Measurements from ENCODE around the gene TYR. TPM values are rescaled to one million over a fixed set of nuclear protein-coding genes. Genes with fewer than 3 reads are reported as not detected.

The TYR gene
- total RNA-seq, 1 donor from 2014 or later: not detected

DNA sequence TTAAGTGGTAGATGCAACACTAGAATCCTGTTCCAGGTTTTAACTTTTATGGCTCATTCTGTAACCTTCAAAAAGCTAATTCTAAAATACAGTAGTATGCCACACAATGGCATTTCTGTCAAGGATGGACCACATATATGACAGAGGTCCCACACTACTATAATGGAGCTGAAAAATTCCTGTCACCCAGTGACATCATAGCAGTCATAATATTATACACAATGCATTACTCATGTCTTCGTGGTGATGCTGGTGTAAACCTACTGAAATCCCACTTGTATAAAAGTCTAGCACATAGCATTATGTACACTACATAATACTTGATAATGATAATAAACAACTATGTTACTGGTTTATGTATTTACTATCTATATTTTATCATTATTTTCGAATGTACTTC, 12.1 kb downstream of the TYR start:
- TF ChIP-seq, protein P1, sequence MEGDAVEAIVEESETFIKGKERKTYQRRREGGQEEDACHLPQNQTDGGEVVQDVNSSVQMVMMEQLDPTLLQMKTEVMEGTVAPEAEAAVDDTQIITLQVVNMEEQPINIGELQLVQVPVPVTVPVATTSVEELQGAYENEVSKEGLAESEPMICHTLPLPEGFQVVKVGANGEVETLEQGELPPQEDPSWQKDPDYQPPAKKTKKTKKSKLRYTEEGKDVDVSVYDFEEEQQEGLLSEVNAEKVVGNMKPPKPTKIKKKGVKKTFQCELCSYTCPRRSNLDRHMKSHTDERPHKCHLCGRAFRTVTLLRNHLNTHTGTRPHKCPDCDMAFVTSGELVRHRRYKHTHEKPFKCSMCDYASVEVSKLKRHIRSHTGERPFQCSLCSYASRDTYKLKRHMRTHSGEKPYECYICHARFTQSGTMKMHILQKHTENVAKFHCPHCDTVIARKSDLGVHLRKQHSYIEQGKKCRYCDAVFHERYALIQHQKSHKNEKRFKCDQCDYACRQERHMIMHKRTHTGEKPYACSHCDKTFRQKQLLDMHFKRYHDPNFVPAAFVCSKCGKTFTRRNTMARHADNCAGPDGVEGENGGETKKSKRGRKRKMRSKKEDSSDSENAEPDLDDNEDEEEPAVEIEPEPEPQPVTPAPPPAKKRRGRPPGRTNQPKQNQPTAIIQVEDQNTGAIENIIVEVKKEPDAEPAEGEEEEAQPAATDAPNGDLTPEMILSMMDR (IDR thresholded peaks at IDR 0.05; ENCODE audit: insufficient read depth, low read length, poor library complexity, severe bottlenecking): no peak
- no peaks in the 10 kb centered on the region for H3K27me3 ChIP-seq (ENCODE audit: control insufficient read depth, insufficient read depth, low read length)
- no peak overlapping the region for H3K4me3 ChIP-seq (ENCODE audit: low read depth, low read length)
- no peaks in the 10 kb centered on the region for H3K36me3 ChIP-seq (ENCODE audit: control insufficient read depth, insufficient read depth, low read length)
- DNase-seq (ENCODE audit: low read depth): no peak

DNA sequence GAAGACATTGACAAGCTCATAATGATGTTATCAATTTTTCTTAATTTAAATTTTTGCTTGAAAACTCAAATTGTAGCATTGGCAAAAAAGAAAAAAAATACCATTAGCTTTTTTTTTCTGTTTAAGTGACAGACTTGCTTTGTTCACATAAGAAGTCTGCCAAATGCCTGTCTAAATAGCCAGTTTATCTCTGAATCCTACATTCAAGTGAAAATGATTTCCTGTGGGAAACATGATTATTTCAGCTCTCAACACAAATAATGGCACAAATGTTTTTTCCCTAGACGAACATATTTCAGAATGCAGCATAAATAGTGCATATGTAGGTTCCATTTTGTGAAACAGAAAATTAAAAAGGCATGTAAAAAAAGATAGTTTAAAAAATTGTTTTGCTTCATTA, 23.5 kb downstream of the TYR start:
- H3K4me3 ChIP-seq (ENCODE audit: low read depth, low read length): no peak overlapping the region
- TF ChIP-seq, protein P1 (IDR thresholded peaks at IDR 0.05; ENCODE audit: insufficient read depth, low read length, poor library complexity, severe bottlenecking): no peak

DNA sequence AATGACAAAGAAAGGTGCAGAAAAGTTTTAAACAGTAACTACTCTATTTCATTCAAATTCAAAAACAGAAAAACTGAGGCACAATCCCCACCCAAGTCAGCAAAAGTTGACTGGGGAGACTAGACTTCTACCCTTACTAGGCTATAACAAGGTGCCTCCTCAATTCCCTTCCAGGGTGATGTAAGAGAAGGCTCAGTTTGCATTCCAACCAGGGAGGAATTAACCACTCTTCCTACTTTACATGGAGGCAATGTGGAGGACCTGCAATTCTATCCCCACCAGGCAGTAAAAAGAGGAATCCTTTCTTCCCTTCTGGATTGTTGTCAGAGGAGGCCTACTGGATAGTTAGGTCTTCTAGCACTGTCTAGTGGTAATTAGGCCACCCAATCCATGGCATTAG, 26.1 kb downstream of the TYR start:
- TF ChIP-seq, protein P1 (IDR thresholded peaks at IDR 0.05; ENCODE audit: insufficient read depth, low read length, poor library complexity, severe bottlenecking): no peak
- DNase-seq (ENCODE audit: low read depth): no peak
- H3K4me3 ChIP-seq (ENCODE audit: low read depth, low read length): no peak overlapping the region

More for the DNA sequence above, 23.5 kb downstream of the TYR start:
- Histone ChIP-seq H3K36me3 (ENCODE audit: control insufficient read depth, insufficient read depth, low read length) (no peaks in the 10 kb centered on the region), H3K27me3 (ENCODE audit: control insufficient read depth, insufficient read depth, low read length) (no peaks in the 10 kb centered on the region)
- DNase-seq (ENCODE audit: low read depth): no peak

DNA sequence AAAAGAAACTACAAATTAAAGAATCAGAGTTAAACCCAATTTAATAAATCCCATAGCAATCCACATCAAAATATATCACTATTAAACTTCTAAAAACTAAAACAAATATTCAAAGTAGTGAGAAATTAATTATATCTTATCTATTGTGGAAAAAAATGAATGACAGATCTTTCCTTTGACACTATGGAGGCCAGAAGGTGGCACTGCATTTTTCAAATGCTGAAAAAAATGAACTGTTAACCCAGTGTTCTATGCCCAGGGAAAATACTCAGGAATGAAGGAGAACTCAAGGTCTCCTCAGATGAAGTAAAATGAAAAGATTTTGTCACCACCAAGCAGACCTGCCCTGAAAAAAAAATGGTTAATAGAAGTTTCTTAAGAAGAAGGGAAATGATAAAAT, 27.7 kb downstream of the TYR start:
- DNase-seq (ENCODE audit: low read depth): no peak
- TF ChIP-seq, protein P1 (IDR thresholded peaks at IDR 0.05; ENCODE audit: insufficient read depth, low read length, poor library complexity, severe bottlenecking): no peak
- Histone ChIP-seq H3K36me3 (ENCODE audit: control insufficient read depth, insufficient read depth, low read length) (no peaks in the 10 kb centered on the region), H3K27me3 (ENCODE audit: control insufficient read depth, insufficient read depth, low read length) (no peaks in the 10 kb centered on the region), H3K4me3 (ENCODE audit: low read depth, low read length) (no peak overlapping the region)

More for the DNA sequence above, 26.1 kb downstream of the TYR start:
- Histone ChIP-seq H3K27me3 (ENCODE audit: control insufficient read depth, insufficient read depth, low read length) (no peaks in the 10 kb centered on the region), H3K36me3 (ENCODE audit: control insufficient read depth, insufficient read depth, low read length) (no peaks in the 10 kb centered on the region)

DNA sequence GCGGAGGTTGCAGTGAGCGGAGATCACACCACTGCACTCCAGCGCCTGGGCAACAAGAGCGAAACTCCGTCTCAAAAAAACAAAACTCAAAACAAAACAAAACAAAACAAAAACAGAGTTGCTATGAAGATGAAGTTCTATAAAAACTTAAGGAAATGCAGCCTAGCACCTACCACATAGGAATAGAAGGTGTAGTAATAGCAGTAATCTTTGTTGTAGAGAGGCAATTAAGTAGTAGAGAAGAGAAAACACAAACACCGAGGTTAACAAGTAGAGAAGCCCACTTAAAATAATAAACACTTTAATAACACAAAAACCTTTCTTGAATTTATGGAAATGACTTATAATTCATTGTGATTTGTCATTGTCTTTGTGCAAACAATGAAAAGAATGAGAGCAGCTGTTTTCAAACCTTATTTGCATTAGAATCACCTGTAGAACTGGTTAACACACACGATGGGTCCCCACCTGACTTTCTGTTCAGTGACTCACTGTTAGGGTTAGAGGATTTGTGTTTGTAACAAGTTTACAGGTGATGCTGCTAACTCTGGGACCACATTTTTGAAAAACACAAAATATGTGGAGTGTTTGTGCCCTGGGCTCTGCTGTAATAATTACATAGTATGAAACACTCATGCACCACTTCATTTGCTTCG, 43.1 kb downstream of the TYR start:
- Histone ChIP-seq H3K36me3 (ENCODE audit: control insufficient read depth, insufficient read depth, low read length) (no peaks in the 10 kb centered on the region), H3K4me3 (ENCODE audit: low read depth, low read length) (no peak overlapping the region), H3K27me3 (ENCODE audit: control insufficient read depth, insufficient read depth, low read length) (no peaks in the 10 kb centered on the region)
- TF ChIP-seq, protein P1 (IDR thresholded peaks at IDR 0.05; ENCODE audit: insufficient read depth, low read length, poor library complexity, severe bottlenecking): no peak
- DNase-seq (ENCODE audit: low read depth): no peak

DNA sequence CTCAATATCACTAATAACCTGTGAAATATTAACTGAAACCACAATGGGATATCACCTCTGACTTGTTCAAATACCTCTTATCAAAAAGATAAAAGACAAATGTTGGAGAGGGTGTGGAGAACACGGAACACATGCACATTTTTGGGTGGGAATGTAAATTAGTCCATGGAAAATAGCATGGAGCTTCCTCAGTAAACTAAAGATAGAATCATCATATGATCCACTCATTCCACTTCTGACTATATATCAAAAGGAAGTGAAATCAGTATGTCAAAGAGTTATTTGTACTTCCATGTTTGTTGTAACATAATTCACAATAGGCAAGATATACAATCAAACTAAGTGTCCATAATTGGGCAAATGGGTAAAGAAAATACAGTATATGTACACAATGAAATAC, 57.4 kb downstream of the TYR start:
- H3K27me3 ChIP-seq (ENCODE audit: control insufficient read depth, insufficient read depth, low read length): no peaks in the 10 kb centered on the region
- TF ChIP-seq, protein P1 (IDR thresholded peaks at IDR 0.05; ENCODE audit: insufficient read depth, low read length, poor library complexity, severe bottlenecking): no peak
- H3K4me3 ChIP-seq (ENCODE audit: low read depth, low read length): no peak overlapping the region
- no peak for DNase-seq (ENCODE audit: low read depth)
- no peaks in the 10 kb centered on the region for H3K36me3 ChIP-seq (ENCODE audit: control insufficient read depth, insufficient read depth, low read length)

Data from kidney epithelial cell (primary cell).